Stomach (tissue), 4 donors: ENCODE data around the gene TMEM120A.

ENCODE experiments used
- POLR2A ChIP-seq, 4 donors: fragments of 450-650 bp; IDR thresholded peaks; one replicate each; pipeline ENCODE4 v1.6.1; 2016; ENCODE audit warnings: antibody characterized with exemption in 4 of 4, control low read depth in 2 of 4, mild to moderate bottlenecking in 1 of 4, moderate library complexity in 1 of 4
- POLR2AphosphoS5 ChIP-seq, 3 donors: sonication (generic); formaldehyde crosslinking; IDR thresholded peaks; one replicate each; pipeline ENCODE4 v1.6.1; 2016; ENCODE audit warnings: antibody characterized with exemption in 3 of 3
- TF ChIP-seq, protein P1 (sequence below), 7 experiments: fragments of 450-650 bp in 4 of 7; fragments of 200-600 bp in 3 of 7; sonication (generic) in 3 of 7; IDR thresholded peaks; one replicate each; pipeline ENCODE4 v1.5.1; 2016 to 2019; ENCODE audit warnings: antibody characterized with exemption in 7 of 7, control low read depth in 2 of 7, mild to moderate bottlenecking in 1 of 7

DNA sequence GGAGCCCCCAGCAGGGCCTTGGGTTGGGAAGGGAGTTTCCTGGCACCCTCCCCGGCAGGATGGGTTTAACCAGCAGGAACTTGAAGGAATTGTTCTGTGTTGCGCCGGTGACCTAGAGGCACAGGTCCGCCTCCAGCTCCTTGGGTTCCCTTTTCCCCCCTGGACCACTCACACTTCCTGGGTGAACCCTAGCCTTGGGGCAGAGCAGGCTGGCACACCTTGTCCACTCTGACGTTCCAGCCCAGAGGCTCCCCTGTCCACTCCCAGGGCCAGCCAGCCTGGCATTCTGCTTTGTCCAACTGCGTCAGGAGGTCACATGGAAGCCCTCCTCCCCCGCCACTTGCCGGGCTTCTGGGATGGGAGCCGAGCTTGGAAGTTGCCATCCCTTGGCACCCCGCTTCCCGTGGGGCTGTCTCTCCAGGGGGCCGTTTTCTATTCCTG is 25.8 kb downstream of the TMEM120A start:
- TF ChIP-seq, protein P1, sequence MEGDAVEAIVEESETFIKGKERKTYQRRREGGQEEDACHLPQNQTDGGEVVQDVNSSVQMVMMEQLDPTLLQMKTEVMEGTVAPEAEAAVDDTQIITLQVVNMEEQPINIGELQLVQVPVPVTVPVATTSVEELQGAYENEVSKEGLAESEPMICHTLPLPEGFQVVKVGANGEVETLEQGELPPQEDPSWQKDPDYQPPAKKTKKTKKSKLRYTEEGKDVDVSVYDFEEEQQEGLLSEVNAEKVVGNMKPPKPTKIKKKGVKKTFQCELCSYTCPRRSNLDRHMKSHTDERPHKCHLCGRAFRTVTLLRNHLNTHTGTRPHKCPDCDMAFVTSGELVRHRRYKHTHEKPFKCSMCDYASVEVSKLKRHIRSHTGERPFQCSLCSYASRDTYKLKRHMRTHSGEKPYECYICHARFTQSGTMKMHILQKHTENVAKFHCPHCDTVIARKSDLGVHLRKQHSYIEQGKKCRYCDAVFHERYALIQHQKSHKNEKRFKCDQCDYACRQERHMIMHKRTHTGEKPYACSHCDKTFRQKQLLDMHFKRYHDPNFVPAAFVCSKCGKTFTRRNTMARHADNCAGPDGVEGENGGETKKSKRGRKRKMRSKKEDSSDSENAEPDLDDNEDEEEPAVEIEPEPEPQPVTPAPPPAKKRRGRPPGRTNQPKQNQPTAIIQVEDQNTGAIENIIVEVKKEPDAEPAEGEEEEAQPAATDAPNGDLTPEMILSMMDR (IDR thresholded peaks at IDR 0.05): no peak
- TF ChIP-seq POLR2A (IDR thresholded peaks at IDR 0.05) (no peak), POLR2AphosphoS5 (IDR thresholded peaks at IDR 0.05) (no peak)
